ENCODE measurements around the gene POLRMT.
A peak's percentile ranks its signal among the peaks of the same experiment; 100 is the strongest.

POLRMT gene

DNA sequence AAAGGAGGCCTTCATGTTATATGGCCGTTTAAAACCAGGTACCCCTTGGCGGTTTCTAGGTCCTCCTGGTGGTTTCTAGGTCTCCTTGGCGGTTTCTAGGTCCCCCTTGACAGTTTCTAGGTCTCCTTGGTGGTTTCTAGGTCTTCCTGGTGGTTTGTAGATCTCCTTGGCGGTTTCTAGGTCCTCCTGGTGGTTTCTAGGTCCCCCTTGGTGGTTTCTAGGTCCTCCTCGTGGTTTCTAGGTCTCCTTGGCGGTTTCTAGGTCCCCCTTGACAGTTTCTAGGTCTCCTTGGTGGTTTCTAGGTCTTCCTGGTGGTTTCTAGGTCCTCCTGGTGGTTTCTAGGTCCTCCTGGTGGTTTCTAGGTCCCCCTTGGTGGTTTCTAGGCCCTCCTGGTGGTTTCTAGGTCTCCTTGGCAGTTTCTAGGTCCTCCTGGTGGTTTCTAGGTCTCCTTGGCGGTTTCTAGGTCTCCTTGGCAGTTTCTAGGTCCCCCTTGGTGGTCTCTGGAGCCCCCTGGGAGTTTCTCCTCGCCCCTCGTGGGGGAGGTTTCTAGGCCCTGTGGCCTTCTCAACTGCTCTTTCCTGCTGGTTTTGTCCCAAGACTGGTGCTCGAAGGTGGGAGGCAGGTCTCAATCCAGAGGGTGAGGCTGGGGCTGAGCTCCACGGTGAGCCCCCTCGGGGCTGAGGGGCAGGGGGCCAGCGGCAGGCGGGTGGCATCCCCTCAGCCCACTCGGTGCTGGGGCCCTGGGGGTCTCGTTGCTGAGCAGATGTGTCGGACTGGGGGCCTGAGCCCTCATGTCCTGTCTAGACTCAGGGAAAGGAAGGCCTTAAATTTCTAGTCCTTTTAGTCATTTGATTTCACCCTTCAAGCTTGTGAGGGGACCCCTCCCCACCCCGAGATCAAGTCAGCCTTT lies 35.7 kb downstream of the POLRMT start:
- no peak for TF ChIP-seq CREB1 (IDR thresholded peaks at IDR 0.05; ENCODE audit: low read depth)
- TF ChIP-seq CEBPB (IDR thresholded peaks at IDR 0.05): peak; percentile 33
- TF ChIP-seq ZBTB7A (IDR thresholded peaks at IDR 0.05; ENCODE audit: low read depth): peak; percentile 65; the same call in 1 of the 2 replicates
- TF ChIP-seq FOXM1 (IDR thresholded peaks at IDR 0.05; ENCODE audit: borderline replicate concordance, low read depth): no peak
- TF ChIP-seq NFIC (IDR thresholded peaks at IDR 0.05): 0 out of 2 replicates have a peak, but pooled peaks have one; percentile 26
- no peak for TF ChIP-seq TAF1 (IDR thresholded peaks at IDR 0.05; ENCODE audit: low read depth)
- TF ChIP-seq EGR1 (IDR thresholded peaks at IDR 0.05): no peak
- no peak for TF ChIP-seq YY1 (IDR thresholded peaks at IDR 0.05; ENCODE audit: low read depth)
- peak; percentile 53; the same call in 1 of the 2 replicates for TF ChIP-seq EP300 (IDR thresholded peaks at IDR 0.05; ENCODE audit: borderline replicate concordance)
- TF ChIP-seq, protein P1, sequence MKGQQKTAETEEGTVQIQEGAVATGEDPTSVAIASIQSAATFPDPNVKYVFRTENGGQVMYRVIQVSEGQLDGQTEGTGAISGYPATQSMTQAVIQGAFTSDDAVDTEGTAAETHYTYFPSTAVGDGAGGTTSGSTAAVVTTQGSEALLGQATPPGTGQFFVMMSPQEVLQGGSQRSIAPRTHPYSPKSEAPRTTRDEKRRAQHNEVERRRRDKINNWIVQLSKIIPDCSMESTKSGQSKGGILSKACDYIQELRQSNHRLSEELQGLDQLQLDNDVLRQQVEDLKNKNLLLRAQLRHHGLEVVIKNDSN (IDR thresholded peaks at IDR 0.05): peak; percentile 93
- TF ChIP-seq TEAD4 (IDR thresholded peaks at IDR 0.05): no peak; the same call in 1 of the 2 replicates
- TF ChIP-seq, protein P2, sequence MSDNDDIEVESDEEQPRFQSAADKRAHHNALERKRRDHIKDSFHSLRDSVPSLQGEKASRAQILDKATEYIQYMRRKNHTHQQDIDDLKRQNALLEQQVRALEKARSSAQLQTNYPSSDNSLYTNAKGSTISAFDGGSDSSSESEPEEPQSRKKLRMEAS (IDR thresholded peaks at IDR 0.05): 0 out of 2 replicates have a peak, but pooled peaks have one; percentile 17
- peak; percentile 81 for TF ChIP-seq TCF12 (IDR thresholded peaks at IDR 0.05; ENCODE audit: low read depth)
- TF ChIP-seq RAD21 (IDR thresholded peaks at IDR 0.05; ENCODE audit: low read depth): no peak
- TF ChIP-seq, protein P3, sequence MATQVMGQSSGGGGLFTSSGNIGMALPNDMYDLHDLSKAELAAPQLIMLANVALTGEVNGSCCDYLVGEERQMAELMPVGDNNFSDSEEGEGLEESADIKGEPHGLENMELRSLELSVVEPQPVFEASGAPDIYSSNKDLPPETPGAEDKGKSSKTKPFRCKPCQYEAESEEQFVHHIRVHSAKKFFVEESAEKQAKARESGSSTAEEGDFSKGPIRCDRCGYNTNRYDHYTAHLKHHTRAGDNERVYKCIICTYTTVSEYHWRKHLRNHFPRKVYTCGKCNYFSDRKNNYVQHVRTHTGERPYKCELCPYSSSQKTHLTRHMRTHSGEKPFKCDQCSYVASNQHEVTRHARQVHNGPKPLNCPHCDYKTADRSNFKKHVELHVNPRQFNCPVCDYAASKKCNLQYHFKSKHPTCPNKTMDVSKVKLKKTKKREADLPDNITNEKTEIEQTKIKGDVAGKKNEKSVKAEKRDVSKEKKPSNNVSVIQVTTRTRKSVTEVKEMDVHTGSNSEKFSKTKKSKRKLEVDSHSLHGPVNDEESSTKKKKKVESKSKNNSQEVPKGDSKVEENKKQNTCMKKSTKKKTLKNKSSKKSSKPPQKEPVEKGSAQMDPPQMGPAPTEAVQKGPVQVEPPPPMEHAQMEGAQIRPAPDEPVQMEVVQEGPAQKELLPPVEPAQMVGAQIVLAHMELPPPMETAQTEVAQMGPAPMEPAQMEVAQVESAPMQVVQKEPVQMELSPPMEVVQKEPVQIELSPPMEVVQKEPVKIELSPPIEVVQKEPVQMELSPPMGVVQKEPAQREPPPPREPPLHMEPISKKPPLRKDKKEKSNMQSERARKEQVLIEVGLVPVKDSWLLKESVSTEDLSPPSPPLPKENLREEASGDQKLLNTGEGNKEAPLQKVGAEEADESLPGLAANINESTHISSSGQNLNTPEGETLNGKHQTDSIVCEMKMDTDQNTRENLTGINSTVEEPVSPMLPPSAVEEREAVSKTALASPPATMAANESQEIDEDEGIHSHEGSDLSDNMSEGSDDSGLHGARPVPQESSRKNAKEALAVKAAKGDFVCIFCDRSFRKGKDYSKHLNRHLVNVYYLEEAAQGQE (IDR thresholded peaks at IDR 0.05; ENCODE audit: low read depth): no peak; the same call in 1 of the 2 replicates

DNA sequence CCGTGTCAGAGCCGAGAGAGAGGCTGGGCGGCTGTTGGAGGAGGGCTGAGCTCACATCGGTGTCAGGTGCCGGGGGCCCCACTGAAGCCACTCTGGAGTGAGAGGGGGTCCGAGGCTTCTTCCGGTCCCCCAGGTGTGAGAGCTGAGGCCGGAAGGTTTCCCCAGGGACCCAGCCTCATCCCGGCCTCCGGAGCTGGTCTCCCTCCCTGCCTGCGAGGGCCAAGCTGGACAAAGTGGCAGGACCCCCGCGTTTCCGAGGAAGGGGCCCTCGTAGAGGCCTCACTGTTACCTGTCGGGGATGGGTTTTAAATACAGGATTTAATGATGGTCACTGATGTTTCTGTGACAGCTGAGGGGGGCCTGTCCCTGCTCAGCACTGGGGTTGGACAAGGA lies 37.1 kb downstream of the POLRMT start:
- TF ChIP-seq, protein P2 (IDR thresholded peaks at IDR 0.05): no peak
- TF ChIP-seq YY1 (IDR thresholded peaks at IDR 0.05; ENCODE audit: low read depth) (no peak), ZBTB7A (IDR thresholded peaks at IDR 0.05; ENCODE audit: low read depth) (no peak), CREB1 (IDR thresholded peaks at IDR 0.05; ENCODE audit: low read depth) (no peak), CEBPB (IDR thresholded peaks at IDR 0.05) (no peak)

DNA sequence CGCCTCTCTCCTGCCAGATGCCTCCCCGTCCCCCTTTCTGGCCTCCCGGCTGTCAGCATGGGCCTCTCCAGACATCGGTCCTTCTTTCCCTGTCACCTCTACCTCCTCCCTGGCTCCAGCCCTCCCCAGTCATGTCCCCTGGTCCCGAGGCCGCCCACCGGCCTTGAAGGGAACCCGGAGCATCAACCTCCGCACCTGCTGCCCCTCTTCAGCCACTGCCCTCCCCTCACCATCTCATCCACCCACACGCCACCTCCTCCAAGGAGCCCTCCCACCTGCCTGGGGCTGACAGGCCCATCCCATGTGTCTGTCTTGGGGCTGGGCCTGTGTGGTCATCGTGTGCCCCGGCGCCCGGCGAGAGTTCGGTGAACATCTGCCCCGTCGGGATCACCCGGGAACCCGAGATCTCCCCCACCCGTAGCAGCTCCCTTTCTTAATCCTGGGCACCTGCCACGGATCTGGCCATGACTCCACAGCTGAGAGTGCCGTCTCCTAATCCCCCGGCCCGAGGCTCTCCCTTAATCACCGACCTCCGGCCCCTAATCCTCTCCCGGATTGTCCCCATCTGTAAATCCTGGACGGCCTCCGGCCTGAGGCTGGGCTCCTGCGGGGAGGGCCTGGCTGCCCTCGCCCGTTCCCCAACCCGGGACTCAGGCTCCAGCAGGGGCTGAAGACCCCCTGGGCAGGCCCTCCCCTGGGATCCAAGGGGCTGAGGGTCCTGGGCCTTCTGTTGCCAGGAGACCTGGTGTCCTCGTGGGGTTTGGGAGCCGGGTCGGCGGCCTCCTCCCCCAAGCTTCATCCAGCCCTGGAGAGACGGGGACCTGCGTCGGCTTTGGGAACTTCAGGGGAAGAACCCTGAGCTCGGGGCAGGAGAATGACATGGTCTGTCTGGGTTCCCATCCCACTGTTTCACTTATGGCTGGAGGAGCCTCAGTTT lies 37.7 kb downstream of the POLRMT start:
- TF ChIP-seq YY1 (IDR thresholded peaks at IDR 0.05; ENCODE audit: low read depth): no peak

DNA sequence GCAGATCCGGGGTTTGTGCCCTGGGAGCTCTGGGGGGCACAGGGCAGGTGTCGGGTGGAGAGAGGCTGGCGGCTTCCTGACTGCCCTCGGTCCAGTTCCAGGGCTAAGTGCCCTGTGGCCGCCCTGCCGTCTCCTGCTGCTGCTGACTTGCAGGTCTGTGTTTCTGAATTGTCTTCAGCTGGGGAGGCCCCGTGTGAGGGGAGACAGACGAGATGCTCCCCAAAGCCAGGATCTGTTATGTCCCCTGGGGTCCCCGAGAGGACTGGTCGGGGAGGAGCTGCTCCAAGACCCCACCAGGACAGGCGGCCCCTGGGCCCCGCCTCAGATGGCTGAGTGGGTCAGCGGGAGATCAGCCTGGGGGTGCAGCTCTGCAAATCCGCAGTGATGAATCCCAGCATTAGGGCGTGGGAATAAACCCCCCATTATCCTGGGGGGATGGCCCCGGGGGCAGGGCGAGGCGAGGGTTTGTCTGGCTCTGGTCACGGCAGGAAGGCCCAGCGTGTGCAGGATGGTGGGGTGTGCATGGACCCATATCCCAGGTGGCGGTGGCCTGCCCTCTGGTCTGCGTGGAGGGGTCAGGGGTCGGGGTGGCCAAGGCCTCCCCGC lies 39.0 kb downstream of the POLRMT start:
- TF ChIP-seq TAF1 (IDR thresholded peaks at IDR 0.05; ENCODE audit: low read depth) (no peak), ZBTB7A (IDR thresholded peaks at IDR 0.05; ENCODE audit: low read depth) (no peak), FOXM1 (IDR thresholded peaks at IDR 0.05; ENCODE audit: borderline replicate concordance, low read depth) (no peak), RAD21 (IDR thresholded peaks at IDR 0.05; ENCODE audit: low read depth) (no peak), CEBPB (IDR thresholded peaks at IDR 0.05) (no peak), EGR1 (IDR thresholded peaks at IDR 0.05) (no peak), TCF12 (IDR thresholded peaks at IDR 0.05; ENCODE audit: low read depth) (no peak), TEAD4 (IDR thresholded peaks at IDR 0.05) (no peak), YY1 (IDR thresholded peaks at IDR 0.05; ENCODE audit: low read depth) (no peak), NFIC (IDR thresholded peaks at IDR 0.05) (no peak), EP300 (IDR thresholded peaks at IDR 0.05; ENCODE audit: borderline replicate concordance) (no peak), CREB1 (IDR thresholded peaks at IDR 0.05; ENCODE audit: low read depth) (no peak)
- TF ChIP-seq, protein P1 (IDR thresholded peaks at IDR 0.05): no peak
- TF ChIP-seq, protein P3 (IDR thresholded peaks at IDR 0.05; ENCODE audit: low read depth): no peak
- TF ChIP-seq, protein P2 (IDR thresholded peaks at IDR 0.05): no peak

Measured in Ishikawa (cell line).